Stomach smooth muscle (tissue), 2 donors: ENCODE results near the gene MR1.

Experiments used
- H3K27ac ChIP-seq: one replicate; pipeline ENCODE4 v1.7.0; 2013; ENCODE audit warnings: mild to moderate bottlenecking, low read length, inconsistent platforms
- H3K27me3 ChIP-seq, 2 donors: one replicate each; pipeline ENCODE4 v1.7.0; 2013; ENCODE audit warnings: low read length in 2 of 2; ENCODE audit not compliant: insufficient read depth in 2 of 2, control insufficient read depth in 1 of 2
- H3K36me3 ChIP-seq, 2 donors: one replicate each; pipeline ENCODE4 v1.7.0; 2013; ENCODE audit warnings: low read length in 2 of 2; ENCODE audit not compliant: control insufficient read depth in 2 of 2, insufficient read depth in 2 of 2
- H3K4me1 ChIP-seq: one replicate; pipeline ENCODE4 v1.7.0; 2013; ENCODE audit warnings: low read length; ENCODE audit not compliant: control insufficient read depth, insufficient read depth
- H3K4me3 ChIP-seq, 2 donors: one replicate each; pipeline ENCODE4 v1.7.0; 2013; ENCODE audit warnings: low read length in 2 of 2
- H3K9ac ChIP-seq, 2 donors: one replicate each; pipeline ENCODE4 v1.7.0; 2013; ENCODE audit warnings: low read length in 2 of 2, mild to moderate bottlenecking in 1 of 2
- H3K9me3 ChIP-seq, 2 donors: one replicate each; pipeline ENCODE4 v1.7.0; 2013; ENCODE audit warnings: low read length in 2 of 2; ENCODE audit not compliant: control insufficient read depth in 2 of 2
- donor health status: healthy.
- donor health status: Pancreatic carcinoma.

MR1 gene

DNA sequence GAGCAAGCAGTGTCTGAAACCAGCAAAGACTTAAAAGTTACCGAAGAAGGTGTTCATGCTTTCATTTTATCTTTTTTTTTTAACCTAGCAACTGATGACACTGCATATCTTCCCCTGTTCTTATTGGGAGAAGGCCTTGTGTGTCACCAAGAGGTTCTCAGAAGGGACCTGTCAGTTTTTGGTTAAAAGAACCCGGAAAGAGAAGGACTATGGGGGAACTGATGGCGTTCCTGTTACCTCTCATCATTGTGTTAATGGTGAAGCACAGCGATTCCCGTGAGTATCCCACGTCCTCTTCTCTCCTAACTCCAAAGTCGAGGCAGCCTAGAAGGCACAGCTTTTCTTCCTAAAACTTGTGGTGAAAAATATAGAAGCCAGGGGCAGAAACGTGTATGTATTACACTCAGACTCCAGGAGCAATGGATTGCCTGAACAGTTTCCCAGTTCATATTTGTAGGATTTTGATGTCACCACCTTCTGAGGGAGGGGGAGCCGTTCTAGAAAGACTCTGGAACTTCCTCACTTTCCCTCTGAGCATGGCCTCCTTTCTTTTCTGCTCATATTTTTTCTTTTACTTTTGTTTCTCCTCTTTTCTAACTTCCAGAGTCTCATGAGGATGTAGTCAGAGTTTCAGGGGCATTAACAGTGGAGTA is at the start of gene MR1:
MR1 (plus strand) TSS at position 185 of the 653 bp plus-strand sequence; CDS start at position 210, 25 bp downstream.
- peak within 1 kb of the TSS; percentile 51 to 85 for H3K4me3 ChIP-seq
- peaks cover 12% of the 10 kb centered on the region for H3K4me1 ChIP-seq
- peak within 1 kb of the TSS; percentile 86 to 95 for H3K9ac ChIP-seq
- H3K27me3 ChIP-seq, result no peaks in the 10 kb centered on the region
- H3K9me3 ChIP-seq, result no peaks in the 10 kb centered on the region
- H3K27ac ChIP-seq, result peak within 1 kb of the TSS; percentile 99
- H3K36me3 ChIP-seq, result no peaks in the 10 kb centered on the region

DNA sequence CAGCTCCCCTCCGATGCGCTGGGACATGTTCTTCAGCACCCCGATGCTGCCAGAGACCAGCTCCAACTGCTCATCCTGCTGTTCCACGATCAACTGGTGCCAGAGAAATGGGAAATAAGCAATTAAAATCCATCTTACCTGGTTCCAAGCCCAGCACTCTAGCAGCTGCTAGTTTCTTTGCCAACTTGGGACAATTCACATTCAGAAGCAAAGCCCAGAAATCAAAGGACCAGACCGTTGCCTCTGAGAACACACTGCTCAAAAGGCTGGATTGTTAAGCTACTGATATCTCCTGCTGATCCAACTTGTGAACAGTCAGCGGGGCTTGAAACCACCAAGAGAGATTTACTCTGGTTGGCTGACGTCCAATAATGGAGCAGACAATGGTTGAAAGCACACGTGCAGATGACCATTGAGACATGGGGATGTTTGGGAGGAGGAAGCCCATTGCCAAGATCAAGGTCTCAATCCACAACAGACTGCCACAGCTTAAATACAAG is 45.5 kb upstream of the MR1 start:
- H3K9me3 ChIP-seq, result no peaks in the 10 kb centered on the region
- H3K4me3 ChIP-seq, result no peak overlapping the region
- no peak overlapping the region for H3K9ac ChIP-seq
- peaks cover 42 to 50% of the 10 kb centered on the region in 2 donors for H3K36me3 ChIP-seq
- H3K27ac ChIP-seq, result no peak overlapping the region
- no peaks in the 10 kb centered on the region for H3K27me3 ChIP-seq
- no peaks in the 10 kb centered on the region for H3K4me1 ChIP-seq

DNA sequence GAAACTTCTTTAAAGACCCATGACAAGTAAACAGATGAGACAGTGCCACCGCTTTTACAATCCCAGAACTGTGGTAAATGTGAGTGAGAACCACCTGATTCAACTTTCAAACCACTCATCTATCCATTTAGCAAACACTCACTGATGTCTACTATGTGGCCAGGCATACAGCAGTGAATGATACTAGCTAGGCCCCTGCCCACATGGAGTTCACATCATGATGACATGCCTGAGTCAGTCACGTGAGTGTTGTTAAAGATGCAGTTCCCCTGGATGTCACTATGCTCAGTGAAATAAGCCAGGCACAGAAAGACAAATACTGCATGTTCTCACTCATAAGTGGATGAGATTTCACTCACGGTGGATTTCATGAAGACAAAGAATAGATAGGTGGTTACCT is 39.5 kb upstream of the MR1 start:
- Histone ChIP-seq H3K9me3 (no peaks in the 10 kb centered on the region), H3K4me3 (no peak overlapping the region), H3K36me3 (peaks cover 15 to 21% of the 10 kb centered on the region in 2 donors), H3K27me3 (no peaks in the 10 kb centered on the region), H3K27ac (no peak overlapping the region), H3K4me1 (no peaks in the 10 kb centered on the region), H3K9ac (no peak overlapping the region)

DNA sequence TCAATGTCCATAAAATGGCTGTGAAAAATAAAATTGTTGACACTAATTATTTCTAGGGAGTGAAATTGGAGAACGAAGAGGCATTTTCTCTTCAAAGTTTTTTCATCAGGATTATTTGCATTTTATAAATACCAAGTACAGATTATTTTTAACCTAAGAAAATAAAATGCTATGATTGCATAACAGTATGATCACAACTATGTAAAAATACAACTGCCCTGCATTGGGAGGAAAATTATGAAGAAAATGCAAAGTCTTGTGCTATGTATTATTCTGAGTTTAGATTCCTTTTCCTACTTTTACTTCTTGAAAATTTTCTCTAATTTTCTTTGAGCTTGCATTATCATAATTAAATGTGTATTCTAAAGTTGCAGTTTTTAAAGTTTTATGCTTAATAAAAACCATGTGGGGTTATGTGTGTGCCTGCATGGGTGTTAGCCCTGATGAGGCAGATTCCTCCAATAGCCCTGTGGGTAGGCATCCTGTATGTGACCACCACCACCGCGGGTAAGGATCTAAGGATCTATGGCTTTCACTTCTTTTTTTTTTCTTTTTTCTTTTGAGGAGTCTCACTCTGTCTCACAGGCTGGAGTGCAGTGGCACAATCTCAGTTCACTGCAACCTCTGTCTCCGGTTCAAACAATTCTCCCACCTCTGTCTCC is 35.8 kb upstream of the MR1 start:
- no peak overlapping the region for H3K4me3 ChIP-seq
- no peaks in the 10 kb centered on the region for H3K4me1 ChIP-seq
- no peaks in the 10 kb centered on the region for H3K27me3 ChIP-seq
- H3K9me3 ChIP-seq, result no peaks in the 10 kb centered on the region
- peaks cover 10 to 14% of the 10 kb centered on the region in 2 donors for H3K36me3 ChIP-seq
- H3K9ac ChIP-seq, result no peak overlapping the region
- H3K27ac ChIP-seq, result no peak overlapping the region

DNA sequence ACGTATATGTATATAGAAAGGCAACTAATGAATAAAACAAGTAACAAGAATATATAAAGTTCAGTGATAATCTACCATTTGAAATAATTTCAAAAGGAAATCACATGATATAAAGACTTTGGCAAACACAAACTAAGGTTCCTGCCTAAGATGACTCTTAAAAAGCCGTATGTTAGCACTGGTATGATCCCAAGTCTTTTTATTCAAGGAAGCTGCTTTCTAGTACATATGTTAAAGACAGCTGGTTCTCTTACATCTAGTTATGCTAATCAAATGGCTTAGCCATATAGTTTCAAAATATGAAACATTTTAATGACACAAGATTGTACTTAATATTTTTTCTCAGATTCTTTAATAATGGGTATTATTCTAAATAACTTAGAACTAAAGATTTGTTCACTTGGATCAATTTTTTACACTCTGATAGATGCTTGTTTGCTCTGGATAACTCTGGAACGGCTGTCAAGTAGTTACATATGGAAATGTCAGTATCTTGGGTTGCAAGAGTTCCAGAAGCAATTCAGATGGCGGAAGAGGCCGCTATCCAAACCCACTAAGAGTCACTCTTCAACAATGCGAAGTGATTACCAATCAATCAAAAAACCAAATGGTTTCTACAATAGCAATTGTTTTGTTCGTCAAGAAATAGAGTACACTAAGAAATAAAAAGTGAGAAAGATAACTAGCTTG is 32.5 kb upstream of the MR1 start:
- no peak overlapping the region for H3K27ac ChIP-seq
- H3K36me3 ChIP-seq, result peaks cover 20 to 21% of the 10 kb centered on the region in 2 donors

DNA sequence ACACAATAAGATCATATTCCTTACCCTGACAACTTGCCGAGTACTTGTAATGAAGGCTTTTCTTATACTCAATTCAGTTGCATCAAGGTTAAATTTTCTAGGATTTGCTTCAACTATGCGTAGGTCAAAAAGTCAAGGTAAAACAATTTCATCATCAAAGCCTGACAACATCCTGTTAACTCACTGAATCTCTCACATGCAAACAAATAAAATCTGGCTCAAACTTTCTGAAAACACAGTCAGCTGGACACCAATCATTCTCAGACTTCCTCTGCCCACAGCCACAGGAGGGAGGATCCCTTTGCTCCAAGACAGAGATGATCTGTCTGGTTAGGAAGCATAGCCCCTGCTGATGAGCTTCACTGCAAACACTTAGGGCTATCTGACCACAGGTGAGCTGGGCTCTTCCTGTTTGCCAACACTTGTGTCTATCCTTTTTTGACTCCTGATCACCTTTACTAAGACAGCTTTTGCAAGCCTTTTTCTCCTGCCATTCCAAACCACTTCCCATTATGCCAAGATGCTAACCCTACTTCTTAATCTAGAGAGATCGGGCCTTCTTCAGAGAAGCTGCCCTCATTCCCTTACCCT is 31.1 kb upstream of the MR1 start:
- Histone ChIP-seq H3K27me3 (no peaks in the 10 kb centered on the region), H3K36me3 (peaks cover 20 to 21% of the 10 kb centered on the region in 2 donors), H3K9me3 (no peaks in the 10 kb centered on the region), H3K9ac (no peak overlapping the region), H3K4me1 (no peaks in the 10 kb centered on the region), H3K27ac (no peak overlapping the region), H3K4me3 (no peak overlapping the region)

More for the DNA sequence above, 32.5 kb upstream of the MR1 start:
- no peaks in the 10 kb centered on the region for H3K4me1 ChIP-seq
- no peaks in the 10 kb centered on the region for H3K27me3 ChIP-seq
- H3K9ac ChIP-seq, result no peak overlapping the region
- no peak overlapping the region for H3K4me3 ChIP-seq
- no peaks in the 10 kb centered on the region for H3K9me3 ChIP-seq

DNA sequence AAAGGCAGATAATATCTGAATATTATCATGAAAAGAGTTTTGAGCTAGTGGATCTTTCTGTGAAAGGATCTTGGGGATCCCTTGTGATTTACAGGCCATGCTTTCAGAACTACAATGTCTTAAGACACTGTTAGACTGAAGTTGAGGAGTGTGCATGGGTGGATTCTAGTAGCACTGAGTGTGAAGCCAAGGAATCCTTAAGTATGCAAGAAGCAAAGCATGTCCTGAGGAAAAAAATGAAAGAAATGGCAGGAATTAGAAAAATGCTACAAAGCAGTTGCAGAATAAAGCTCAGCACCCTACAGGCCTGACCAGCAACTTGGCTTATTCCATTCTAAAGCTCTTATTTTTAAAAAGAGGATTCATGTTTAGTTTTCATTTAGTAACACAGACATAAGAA is 23.0 kb upstream of the MR1 start:
- H3K36me3 ChIP-seq, result no peaks in the 10 kb centered on the region
- no peak overlapping the region for H3K27ac ChIP-seq
- no peaks in the 10 kb centered on the region for H3K4me1 ChIP-seq
- no peak overlapping the region for H3K4me3 ChIP-seq
- no peak overlapping the region for H3K9ac ChIP-seq
- H3K9me3 ChIP-seq, result no peaks in the 10 kb centered on the region
- H3K27me3 ChIP-seq, result no peaks in the 10 kb centered on the region

DNA sequence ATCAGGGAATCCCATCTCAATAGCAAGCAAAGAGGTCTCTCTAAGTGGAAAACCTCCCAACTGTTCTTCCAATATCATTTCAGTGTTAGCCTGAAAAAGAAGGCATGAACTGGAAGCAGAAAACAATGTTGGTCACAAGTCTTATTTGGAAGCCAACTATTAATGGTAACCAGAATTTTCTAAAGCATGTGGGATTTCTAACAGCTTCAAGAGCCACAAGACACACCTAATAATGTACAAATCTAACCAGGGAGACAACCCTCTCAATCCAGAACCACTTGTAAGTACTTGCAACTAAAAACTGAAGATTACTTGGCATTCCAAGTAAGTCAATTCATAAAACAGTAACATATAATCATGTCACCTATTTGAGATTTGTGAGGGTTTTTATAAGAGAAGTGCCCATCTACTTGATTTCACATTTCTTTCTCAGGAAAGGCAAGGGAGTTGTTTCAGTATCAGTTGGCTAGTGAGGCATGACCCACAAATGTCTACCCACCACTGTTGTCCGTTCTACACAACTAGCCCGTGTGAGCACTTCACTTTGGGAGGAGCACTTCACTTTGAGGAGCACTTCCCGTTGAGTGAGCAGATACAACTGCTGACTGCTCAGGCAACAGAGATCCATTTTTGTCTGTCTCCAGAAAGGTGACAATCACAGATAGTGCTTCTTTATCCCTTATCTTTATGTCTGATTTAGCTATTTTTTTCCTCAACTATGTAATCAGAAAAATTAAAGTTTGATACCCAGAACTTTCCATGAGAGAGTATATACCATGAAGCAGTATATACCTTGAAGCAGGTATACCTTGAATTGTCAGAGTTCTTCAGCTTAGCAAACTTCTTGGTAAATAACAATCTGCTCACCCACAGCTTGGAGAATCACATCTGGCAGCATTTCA is 22.2 kb upstream of the MR1 start:
- Histone ChIP-seq H3K27me3 (no peaks in the 10 kb centered on the region), H3K4me3 (no peak overlapping the region), H3K36me3 (no peaks in the 10 kb centered on the region), H3K27ac (no peak overlapping the region), H3K9me3 (no peaks in the 10 kb centered on the region), H3K9ac (no peak overlapping the region), H3K4me1 (no peaks in the 10 kb centered on the region)

DNA sequence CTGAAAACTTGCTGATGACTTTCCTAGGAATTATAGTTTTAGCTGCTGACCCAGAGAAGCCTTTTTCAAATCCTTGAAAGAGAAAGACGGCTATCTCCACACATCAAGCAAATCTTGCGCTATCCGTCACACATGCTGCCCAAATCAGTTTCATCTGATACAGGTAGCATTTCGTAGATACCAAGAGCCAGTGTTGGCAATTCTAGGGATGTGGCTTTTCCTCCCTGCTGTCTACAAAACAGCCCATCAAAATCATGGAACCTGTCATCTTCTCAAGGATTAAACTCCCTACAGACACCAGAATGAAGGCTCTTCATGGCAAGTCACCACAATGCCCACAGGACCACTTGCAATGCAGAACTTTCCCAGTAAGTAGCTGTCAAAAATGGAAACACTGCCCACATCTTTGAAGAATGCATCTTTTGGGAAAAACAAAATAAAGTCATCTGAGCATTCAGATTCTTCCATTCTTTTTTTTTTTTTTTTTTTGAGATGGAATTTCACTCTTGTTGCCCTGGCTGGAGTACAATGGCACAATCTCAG is 21.5 kb upstream of the MR1 start:
- Histone ChIP-seq H3K27ac (no peak overlapping the region), H3K4me1 (no peaks in the 10 kb centered on the region)

DNA sequence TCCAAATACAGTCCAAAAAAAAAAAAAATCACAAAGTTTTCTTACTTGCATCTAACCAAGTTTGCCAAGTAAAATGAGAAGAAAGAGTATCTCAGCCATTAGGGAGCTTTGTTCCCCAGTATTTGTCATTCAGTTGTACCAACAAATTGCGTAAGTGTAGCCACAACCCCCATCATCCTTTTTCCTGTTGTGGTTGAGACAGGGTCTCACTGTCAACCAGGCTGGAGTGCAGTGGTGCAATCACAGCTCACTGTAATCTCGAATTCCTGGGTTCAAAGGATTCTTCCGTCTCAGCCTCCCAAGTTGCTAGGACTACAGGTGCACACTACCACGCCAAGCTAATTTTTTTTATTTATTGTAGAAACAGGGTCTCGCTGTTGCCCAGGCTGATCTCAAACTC is 20.6 kb upstream of the MR1 start:
- Histone ChIP-seq H3K27me3 (no peaks in the 10 kb centered on the region), H3K9me3 (no peaks in the 10 kb centered on the region), H3K9ac (no peak overlapping the region), H3K4me1 (no peaks in the 10 kb centered on the region), H3K36me3 (no peaks in the 10 kb centered on the region), H3K4me3 (no peak overlapping the region), H3K27ac (no peak overlapping the region)

More for the DNA sequence above, 21.5 kb upstream of the MR1 start:
- Histone ChIP-seq H3K36me3 (no peaks in the 10 kb centered on the region), H3K9me3 (no peaks in the 10 kb centered on the region), H3K4me3 (no peak overlapping the region), H3K27me3 (no peaks in the 10 kb centered on the region), H3K9ac (no peak overlapping the region)
